ENCODE data around the gene TSHZ2. TPM values are rescaled to one million over a fixed set of nuclear protein-coding genes. Genes with fewer than 3 reads are reported as not detected.

TSHZ2 gene
- total RNA-seq, 2 experiments from 2014 or later = 8.1 to 9.2 TPM

- Mint-ChIP-seq H3K4me3 (no peak overlapping the region), H3K9me3 (no peaks in the 10 kb centered on the region), H3K4me1 (peaks cover 35% of the 10 kb centered on the region), H3K27ac (no peak overlapping the region), H3K27me3 (no peaks in the 10 kb centered on the region), H3K36me3 (ENCODE audit: low read depth) (no peaks in the 10 kb centered on the region)
- ChIA-PET POLR2A (no interaction called here), CTCF (interaction anchor here (1.3 kb wide), 1 partner anchor 49 kb away, joined by 3 read pairs; no protein-coding TSS in a partner anchor)
- DNase-seq = no peak
Measured at GRCh38 chr20:53030061-53030460, 57.9 kb downstream of the TSHZ2 start.

GRCh38 chr20:53032046-53032445 is 59.9 kb downstream of the TSHZ2 start:
- Mint-ChIP-seq H3K4me3 (no peak overlapping the region), H3K36me3 (ENCODE audit: low read depth) (no peaks in the 10 kb centered on the region), H3K9me3 (no peaks in the 10 kb centered on the region), H3K27me3 (no peaks in the 10 kb centered on the region), H3K4me1 (peaks cover 36% of the 10 kb centered on the region), H3K27ac (no peak overlapping the region)
- POLR2A ChIA-PET = no interaction called here
- CTCF ChIA-PET = interaction anchor here (1.0 to 2.4 kb wide), 2 partner anchors 10 to 18 kb away, joined by 5 to 6 read pairs; no protein-coding TSS in a partner anchor
- DNase-seq = no peak

GRCh38 chr20:53032478-53032932 is 60.3 kb downstream of the TSHZ2 start:
- Mint-ChIP-seq H3K27ac (no peak overlapping the region), H3K27me3 (no peaks in the 10 kb centered on the region), H3K36me3 (ENCODE audit: low read depth) (no peaks in the 10 kb centered on the region), H3K4me1 (peaks cover 33% of the 10 kb centered on the region), H3K9me3 (no peaks in the 10 kb centered on the region), H3K4me3 (no peak overlapping the region)
- DNase-seq = no peak
- ChIA-PET POLR2A (no interaction called here), CTCF (interaction anchor here (2.4 kb wide), 1 partner anchor 18 kb away, joined by 6 read pairs; no protein-coding TSS in a partner anchor)

GRCh38 chr20:53033176-53033575 is 61.0 kb downstream of the TSHZ2 start:
- CTCF ChIA-PET = interaction anchor here (2.4 kb wide), 1 partner anchor 17 kb away, joined by 6 read pairs; no protein-coding TSS in a partner anchor
- H3K4me3 Mint-ChIP-seq = no peak overlapping the region
- POLR2A ChIA-PET = interaction anchor here (0.5 kb wide), 1 partner anchor 51 kb away, joined by 3 read pairs; no protein-coding TSS in a partner anchor
- H3K36me3 Mint-ChIP-seq (ENCODE audit: low read depth) = no peaks in the 10 kb centered on the region
- H3K9me3 Mint-ChIP-seq = no peaks in the 10 kb centered on the region
- DNase-seq = no peak
- H3K27me3 Mint-ChIP-seq = no peaks in the 10 kb centered on the region
- H3K4me1 Mint-ChIP-seq = peaks cover 32% of the 10 kb centered on the region
- no peak overlapping the region for H3K27ac Mint-ChIP-seq

- H3K36me3 Mint-ChIP-seq (ENCODE audit: low read depth) = no peaks in the 10 kb centered on the region
- no peaks in the 10 kb centered on the region for H3K9me3 Mint-ChIP-seq
- H3K4me3 Mint-ChIP-seq = no peak overlapping the region
- H3K4me1 Mint-ChIP-seq = peaks cover 23% of the 10 kb centered on the region
- POLR2A ChIA-PET = no interaction called here
- H3K27me3 Mint-ChIP-seq = no peaks in the 10 kb centered on the region
- CTCF ChIA-PET = interaction anchor here (1.4 to 1.5 kb wide), 2 partner anchors 16 to 42 kb away, joined by 4 to 5 read pairs; no protein-coding TSS in a partner anchor
- DNase-seq = peak; percentile 46
- H3K27ac Mint-ChIP-seq = peak overlapping the region; percentile 38
Measured at GRCh38 chr20:53034899-53035298, 62.7 kb downstream of the TSHZ2 start.

- no peak overlapping the region for H3K4me3 Mint-ChIP-seq
- DNase-seq = no peak
- no peaks in the 10 kb centered on the region for H3K27me3 Mint-ChIP-seq
- POLR2A ChIA-PET = no interaction called here
- CTCF ChIA-PET = no interaction called here
- H3K27ac Mint-ChIP-seq = no peak overlapping the region
- H3K9me3 Mint-ChIP-seq = no peaks in the 10 kb centered on the region
- H3K36me3 Mint-ChIP-seq (ENCODE audit: low read depth) = no peaks in the 10 kb centered on the region
- peaks cover 21% of the 10 kb centered on the region for H3K4me1 Mint-ChIP-seq
Measured at GRCh38 chr20:53036992-53037391, 64.8 kb downstream of the TSHZ2 start.

- H3K27ac Mint-ChIP-seq = no peak overlapping the region
- peaks cover 23% of the 10 kb centered on the region for H3K4me1 Mint-ChIP-seq
- ChIA-PET POLR2A (no interaction called here), CTCF (interaction anchor here (0.6 kb wide), 1 partner anchor 633 kb away, joined by 3 read pairs; no protein-coding TSS in a partner anchor)
- no peaks in the 10 kb centered on the region for H3K9me3 Mint-ChIP-seq
- H3K27me3 Mint-ChIP-seq = no peaks in the 10 kb centered on the region
- no peak overlapping the region for H3K4me3 Mint-ChIP-seq
- H3K36me3 Mint-ChIP-seq (ENCODE audit: low read depth) = no peaks in the 10 kb centered on the region
- no peak for DNase-seq
Measured at GRCh38 chr20:53037621-53038020, 65.5 kb downstream of the TSHZ2 start.

- H3K27ac Mint-ChIP-seq = no peak overlapping the region
- no peak for DNase-seq
- H3K27me3 Mint-ChIP-seq = no peaks in the 10 kb centered on the region
- no peaks in the 10 kb centered on the region for H3K9me3 Mint-ChIP-seq
- ChIA-PET POLR2A (no interaction called here), CTCF (no interaction called here)
- H3K36me3 Mint-ChIP-seq (ENCODE audit: low read depth) = no peaks in the 10 kb centered on the region
- peaks cover 23% of the 10 kb centered on the region for H3K4me1 Mint-ChIP-seq
- H3K4me3 Mint-ChIP-seq = no peak overlapping the region
Measured at GRCh38 chr20:53038299-53038698, 66.1 kb downstream of the TSHZ2 start.

GRCh38 chr20:53040693-53041589 is 68.8 kb downstream of the TSHZ2 start:
- H3K4me1 Mint-ChIP-seq = peaks cover 7% of the 10 kb centered on the region
- no peaks in the 10 kb centered on the region for H3K36me3 Mint-ChIP-seq (ENCODE audit: low read depth)
- no peak overlapping the region for H3K4me3 Mint-ChIP-seq
- no peak for DNase-seq
- no peaks in the 10 kb centered on the region for H3K9me3 Mint-ChIP-seq
- ChIA-PET CTCF (interaction anchor here (0.6 kb wide), 1 partner anchor 10 kb away, joined by 3 read pairs; no protein-coding TSS in a partner anchor), POLR2A (no interaction called here)
- no peak overlapping the region for H3K27ac Mint-ChIP-seq
- no peaks in the 10 kb centered on the region for H3K27me3 Mint-ChIP-seq

- ChIA-PET POLR2A (no interaction called here), CTCF (interaction anchor here (0.6 kb wide), 2 partner anchors 12 to 1226 kb away, joined by 3 read pairs; no protein-coding TSS in a partner anchor)
- Mint-ChIP-seq H3K27me3 (no peaks in the 10 kb centered on the region), H3K9me3 (peaks cover 5% of the 10 kb centered on the region), H3K27ac (no peak overlapping the region), H3K4me3 (no peak overlapping the region), H3K36me3 (ENCODE audit: low read depth) (peaks cover 5% of the 10 kb centered on the region), H3K4me1 (peaks cover 6% of the 10 kb centered on the region)
- DNase-seq = no peak
Measured at GRCh38 chr20:53042521-53042920, 70.4 kb downstream of the TSHZ2 start.

GRCh38 chr20:53044296-53044695 is 72.1 kb downstream of the TSHZ2 start:
- Mint-ChIP-seq H3K27me3 (no peaks in the 10 kb centered on the region), H3K36me3 (ENCODE audit: low read depth) (peaks cover 5% of the 10 kb centered on the region), H3K27ac (no peak overlapping the region), H3K4me1 (peaks cover 6% of the 10 kb centered on the region), H3K9me3 (peaks cover 6% of the 10 kb centered on the region), H3K4me3 (no peak overlapping the region)
- no peak for DNase-seq
- ChIA-PET POLR2A (no interaction called here), CTCF (interaction anchor here (0.7 kb wide), 1 partner anchor 518 kb away, joined by 4 read pairs; no protein-coding TSS in a partner anchor)

- CTCF ChIA-PET = no interaction called here
- no peak overlapping the region for H3K4me3 Mint-ChIP-seq
- H3K27me3 Mint-ChIP-seq = no peaks in the 10 kb centered on the region
- no peak for DNase-seq
- H3K9me3 Mint-ChIP-seq = peaks cover 6% of the 10 kb centered on the region
- peaks cover 5% of the 10 kb centered on the region for H3K36me3 Mint-ChIP-seq (ENCODE audit: low read depth)
- POLR2A ChIA-PET = no interaction called here
- peaks cover 5% of the 10 kb centered on the region for H3K4me1 Mint-ChIP-seq
- no peak overlapping the region for H3K27ac Mint-ChIP-seq
Measured at GRCh38 chr20:53045941-53046340, 73.8 kb downstream of the TSHZ2 start.

GRCh38 chr20:53047203-53047602 is 75.0 kb downstream of the TSHZ2 start:
- no peak for DNase-seq
- H3K27me3 Mint-ChIP-seq = no peaks in the 10 kb centered on the region
- ChIA-PET POLR2A (no interaction called here), CTCF (no interaction called here)
- H3K4me1 Mint-ChIP-seq = no peaks in the 10 kb centered on the region
- H3K4me3 Mint-ChIP-seq = no peak overlapping the region
- H3K27ac Mint-ChIP-seq = no peak overlapping the region
- H3K36me3 Mint-ChIP-seq (ENCODE audit: low read depth) = peaks cover 5% of the 10 kb centered on the region
- peaks cover 6% of the 10 kb centered on the region for H3K9me3 Mint-ChIP-seq
